Fibroblast of the aortic adventitia (primary cell): Measurements from ENCODE around the gene OGFOD3. TPM values are rescaled to one million over a fixed set of nuclear protein-coding genes. Genes with fewer than 3 reads are reported as not detected.
"Not testable (repeated sequence)": the region's sequence is repeated elsewhere in the genome, so short reads cannot be mapped to it uniquely, and the experiment has no call there.

ENCODE experiments used
- DNase-seq: peaks from one replicate; pipeline ENCODE4 v3.0.0-alpha.2; 2010; ENCODE audit warnings: low read depth
- H3K4me3 ChIP-seq: 2 replicates; pipeline ENCODE4 v1.5.1; 2011; ENCODE audit warnings: low read depth, mild to moderate bottlenecking, control low read depth, low read length, moderate library complexity
- total RNA-seq: library from RNA; depleted of rRNA; stranded (reverse); fragments of >200 nt; gene quantifications from 2 replicates; pipeline ENCODE4 v1.2.3, GENCODE V29; 2012; ENCODE audit warnings: low replicate concordance
- TF ChIP-seq, protein P1 (sequence below): IDR thresholded peaks from 2 replicates; pipeline ENCODE4 v1.5.1; 2011; ENCODE audit warnings: mild to moderate bottlenecking, low read length, control low read depth, inconsistent platforms; ENCODE audit not compliant: insufficient read depth

The OGFOD3 gene
- total RNA-seq, 1 donor = 18.7 TPM

DNA sequence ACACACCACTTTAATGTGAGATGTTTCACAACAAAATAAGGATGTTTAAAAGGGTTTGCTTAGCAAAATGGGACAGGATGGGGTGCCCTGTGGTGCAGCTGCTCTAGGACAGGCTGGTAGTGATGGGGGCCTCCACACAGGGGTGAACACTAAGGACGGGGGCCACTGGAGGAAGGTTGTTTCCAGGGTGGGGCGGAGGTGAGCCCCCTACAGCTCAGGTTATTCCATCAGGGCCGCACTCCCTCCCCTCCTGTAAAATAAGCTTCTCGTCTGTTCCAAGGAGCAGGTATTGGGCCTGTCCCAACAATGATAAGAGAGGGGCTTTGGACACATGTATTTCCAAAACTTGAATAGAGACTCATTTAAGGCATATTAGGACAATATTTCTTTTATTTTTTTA is 2.1 kb downstream of the OGFOD3 start:
- no peak for DNase-seq

DNA sequence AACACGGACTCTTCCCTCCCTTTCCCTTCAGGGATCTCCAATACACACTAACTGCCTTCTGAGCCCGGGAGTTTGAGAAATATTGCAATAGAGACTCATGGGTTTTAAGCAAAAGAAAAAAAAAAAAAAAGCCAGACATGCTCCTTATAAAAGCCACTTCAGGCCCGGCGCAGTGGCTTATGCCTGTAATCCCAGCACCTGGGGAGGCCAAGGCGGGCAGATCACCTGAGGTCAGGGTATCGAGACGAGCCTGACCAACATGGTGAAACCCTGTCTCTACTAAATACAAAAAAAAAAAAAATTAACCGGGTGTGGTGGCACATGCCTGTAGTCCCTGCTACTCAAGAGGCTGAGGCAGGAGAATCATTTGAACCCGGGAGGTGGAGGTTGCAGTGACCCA is 2.6 kb downstream of the OGFOD3 start:
- DNase-seq = no peak
- H3K4me3 ChIP-seq = no peak overlapping the region

More for the DNA sequence above, 2.1 kb downstream of the OGFOD3 start:
- TF ChIP-seq, protein P1, sequence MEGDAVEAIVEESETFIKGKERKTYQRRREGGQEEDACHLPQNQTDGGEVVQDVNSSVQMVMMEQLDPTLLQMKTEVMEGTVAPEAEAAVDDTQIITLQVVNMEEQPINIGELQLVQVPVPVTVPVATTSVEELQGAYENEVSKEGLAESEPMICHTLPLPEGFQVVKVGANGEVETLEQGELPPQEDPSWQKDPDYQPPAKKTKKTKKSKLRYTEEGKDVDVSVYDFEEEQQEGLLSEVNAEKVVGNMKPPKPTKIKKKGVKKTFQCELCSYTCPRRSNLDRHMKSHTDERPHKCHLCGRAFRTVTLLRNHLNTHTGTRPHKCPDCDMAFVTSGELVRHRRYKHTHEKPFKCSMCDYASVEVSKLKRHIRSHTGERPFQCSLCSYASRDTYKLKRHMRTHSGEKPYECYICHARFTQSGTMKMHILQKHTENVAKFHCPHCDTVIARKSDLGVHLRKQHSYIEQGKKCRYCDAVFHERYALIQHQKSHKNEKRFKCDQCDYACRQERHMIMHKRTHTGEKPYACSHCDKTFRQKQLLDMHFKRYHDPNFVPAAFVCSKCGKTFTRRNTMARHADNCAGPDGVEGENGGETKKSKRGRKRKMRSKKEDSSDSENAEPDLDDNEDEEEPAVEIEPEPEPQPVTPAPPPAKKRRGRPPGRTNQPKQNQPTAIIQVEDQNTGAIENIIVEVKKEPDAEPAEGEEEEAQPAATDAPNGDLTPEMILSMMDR = no peak
- no peak overlapping the region for H3K4me3 ChIP-seq

DNA sequence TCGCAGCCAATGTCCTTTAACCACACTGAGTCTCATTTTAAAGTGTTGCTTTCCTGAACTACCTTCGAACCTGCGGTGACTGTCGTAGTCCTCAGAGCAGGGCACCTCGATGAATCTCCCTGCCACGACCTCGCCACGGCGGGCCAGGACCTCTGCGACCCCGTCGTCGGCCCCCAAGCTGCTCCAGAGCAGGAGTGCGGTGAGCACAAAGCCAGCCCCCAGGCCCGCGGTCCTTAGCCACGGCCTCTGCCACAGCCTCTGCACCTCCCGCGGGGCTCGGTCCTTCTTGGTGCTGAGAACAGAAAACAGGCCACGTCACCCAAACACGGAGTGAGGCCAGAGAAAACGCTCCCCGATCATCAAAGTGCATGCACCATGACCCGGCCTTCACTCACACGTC is 3.0 kb downstream of the OGFOD3 start:
- TF ChIP-seq, protein P1 = no peak
- DNase-seq = no peak
- H3K4me3 ChIP-seq = no peak overlapping the region

More for the DNA sequence above, 2.6 kb downstream of the OGFOD3 start:
- TF ChIP-seq, protein P1 = no peak

DNA sequence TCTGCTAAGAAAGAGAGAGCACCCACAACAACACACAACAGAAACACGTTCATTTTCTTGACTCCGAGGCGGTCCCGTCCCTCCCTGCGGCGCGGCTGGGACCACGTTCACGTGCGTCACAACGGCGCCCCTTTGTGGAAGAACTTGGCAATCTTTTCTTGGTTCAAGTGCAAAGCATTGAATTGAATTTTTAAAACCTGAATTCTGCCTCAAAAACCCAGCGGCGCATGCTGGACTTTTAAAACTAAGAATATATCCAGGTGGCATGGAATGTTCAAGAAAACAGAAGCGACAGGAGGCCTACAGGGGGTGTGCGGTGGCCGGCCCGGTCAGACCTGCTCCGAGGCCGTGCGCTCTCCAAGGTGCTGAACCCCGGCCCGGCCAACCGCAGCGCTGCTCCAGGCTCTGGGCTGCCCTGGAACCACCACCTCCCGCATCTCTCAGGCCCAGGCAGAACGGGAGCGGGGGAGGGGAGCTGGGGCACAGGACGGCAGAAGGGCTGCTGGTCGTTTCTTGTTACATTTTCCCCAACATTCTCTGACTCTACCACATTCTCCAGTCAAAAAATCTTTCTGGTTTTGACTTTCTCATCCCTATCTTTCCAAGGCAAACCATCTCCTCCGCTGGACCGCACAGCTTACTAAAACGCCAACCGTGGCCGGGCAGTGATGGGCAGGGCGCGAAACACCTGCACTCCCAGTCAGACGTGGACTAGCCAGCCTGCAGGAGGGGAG is 3.7 kb downstream of the OGFOD3 start:
- H3K4me3 ChIP-seq = no peak overlapping the region
- peak; percentile 73 for DNase-seq
- TF ChIP-seq, protein P1 = peak; percentile 67

DNA sequence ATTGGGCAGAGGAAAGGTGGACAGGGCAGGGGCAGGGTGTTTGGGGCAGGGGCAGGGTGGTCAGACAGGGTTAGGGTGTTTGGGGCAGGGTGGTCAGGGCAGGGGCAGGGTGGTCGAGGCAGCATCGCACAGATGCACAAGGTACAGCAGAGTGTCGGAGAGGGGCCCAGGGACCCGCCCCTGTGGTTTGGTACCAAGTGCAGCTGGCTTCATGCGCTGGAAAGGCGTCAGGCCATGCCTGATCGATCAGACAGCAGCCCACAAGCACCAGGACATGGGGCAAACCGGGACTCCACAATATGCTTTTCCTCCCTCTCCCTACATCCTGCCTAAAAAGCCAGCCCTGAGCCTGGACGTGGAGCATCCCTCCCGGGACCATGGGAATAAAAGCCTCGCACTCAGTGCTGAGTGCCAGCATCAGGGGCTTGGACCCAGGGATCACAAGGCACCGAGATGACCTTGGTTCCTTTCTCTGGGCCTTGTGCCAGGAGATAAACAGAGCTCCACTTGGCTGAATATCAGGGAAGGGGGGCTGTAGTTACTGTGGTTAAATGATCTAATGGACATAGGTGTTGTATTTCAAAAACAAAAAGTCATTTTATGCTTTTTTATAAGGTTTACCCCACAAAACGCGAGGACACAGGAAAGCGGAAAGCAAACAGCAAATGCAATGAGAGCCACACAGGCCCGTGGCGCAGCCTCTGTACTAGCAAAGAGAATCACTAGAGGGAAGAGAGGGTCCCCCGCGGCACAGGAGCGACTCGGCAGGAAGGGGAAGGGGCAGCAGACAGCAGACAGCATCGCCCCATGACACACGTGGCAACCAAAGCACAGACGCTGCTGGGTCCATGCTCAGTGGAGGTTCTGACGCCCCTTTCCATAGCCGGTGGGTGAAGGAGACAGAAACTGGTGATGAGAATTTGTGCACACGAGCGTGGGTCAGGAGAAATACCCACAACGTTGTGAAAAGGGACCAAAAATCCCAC is 5.6 kb downstream of the OGFOD3 start:
- TF ChIP-seq, protein P1 = no peak
- H3K4me3 ChIP-seq = no peak overlapping the region
- DNase-seq = no peak

DNA sequence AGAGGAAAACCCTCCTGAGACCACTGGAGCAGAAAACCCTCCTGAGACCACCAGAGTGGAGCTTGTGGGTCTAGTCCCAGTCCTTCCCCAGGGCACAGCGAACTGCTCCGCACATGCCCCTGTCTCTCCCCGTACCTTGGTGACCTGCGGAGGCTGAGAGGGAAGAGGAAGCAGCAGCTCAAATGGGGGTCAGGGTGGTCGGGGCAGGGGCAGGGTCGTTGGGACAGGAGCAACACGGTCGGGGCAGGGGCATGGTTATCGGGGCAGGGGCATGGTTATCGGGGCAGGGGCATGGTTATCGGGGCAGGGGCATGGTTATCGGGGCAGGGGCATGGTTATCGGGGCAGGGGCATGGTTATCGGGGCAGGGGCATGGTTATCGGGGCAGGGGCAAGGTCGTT is 6.3 kb downstream of the OGFOD3 start:
- DNase-seq, H3K4me3 ChIP-seq: not testable (repeated sequence)

DNA sequence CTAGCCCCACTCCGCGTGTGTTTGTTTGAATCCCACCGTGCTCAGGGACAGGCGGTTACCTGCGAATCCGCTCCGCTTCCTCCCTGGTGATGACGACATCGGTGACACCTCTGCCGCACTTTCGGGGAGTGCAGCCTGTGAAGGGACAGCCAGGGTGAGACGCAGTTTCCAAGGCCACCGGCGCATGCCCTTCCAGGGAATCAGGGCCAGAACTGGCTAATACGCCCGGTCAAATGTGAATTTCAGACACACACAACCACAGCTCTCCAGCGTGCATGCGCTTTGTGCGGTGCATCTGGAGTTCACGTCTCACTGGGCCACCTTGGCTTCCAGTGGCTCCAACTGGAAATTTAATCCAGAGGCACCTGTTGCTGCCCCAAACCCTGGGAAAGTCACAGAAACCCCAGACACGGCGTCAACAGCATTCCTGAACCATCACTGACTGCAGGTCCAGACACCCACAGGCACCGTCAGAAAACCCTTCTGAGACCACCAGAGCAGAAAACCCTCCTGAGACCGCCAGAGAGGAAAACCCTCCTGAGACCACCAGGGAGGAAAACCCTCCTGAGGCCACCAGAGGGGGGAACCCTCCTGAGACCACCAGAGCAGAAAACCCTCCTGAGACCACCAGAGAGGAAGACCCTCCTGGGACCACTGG is 6.9 kb downstream of the OGFOD3 start:
- H3K4me3 ChIP-seq = no peak overlapping the region
- TF ChIP-seq, protein P1 = no peak
- DNase-seq = no peak
